Left ventricle myocardium superior (tissue), 1 donor: ENCODE data around the gene C1GALT1. TPM values are rescaled to one million over a fixed set of nuclear protein-coding genes. Genes with fewer than 3 reads are reported as not detected.
A peak's percentile ranks its signal among the peaks of the same experiment; 100 is the strongest.
"Not testable (repeated sequence)": the region's sequence is repeated elsewhere in the genome, so short reads cannot be mapped to it uniquely, and the experiment has no call there.

Source experiments
- ATAC-seq: fragments of 200-7000 bp; cut with Tn5 transposase; one replicate; pipeline ENCODE4 v1.9.1; 2020; ENCODE audit warnings: mild to moderate bottlenecking, moderate library complexity
- DNase-seq: peaks from one replicate; pipeline ENCODE4 v3.0.0-alpha.2; 2020
- intact Hi-C: fragments of 100-400 bp; cut with micrococcal nuclease; formaldehyde crosslinking; loops from one replicate; pipeline ENCODE4 v1.11.0; 2022
- long read RNA-seq: library from polyadenylated mRNA; unstranded; transcript quantifications from one replicate; pipeline ENCODE4 v2.0.0, GENCODE V29; 2021
- total RNA-seq: library from RNA; stranded (reverse); fragmentation: NEBNext Ultra II Directional; extraction: Animal tissue kit (Norgen Biotek cat#: 25700); gene quantifications from one replicate; pipeline ENCODE4 v1.2.1, GENCODE V29; 2021
- donor health status: DM: no; HTN: yes; CAD: no; lungs with severe emphysema.

C1GALT1 gene
- 19.4 TPM for total RNA-seq
- long read RNA-seq, full-length matches to known transcripts: 23 of 26 reads
- long read RNA-seq, partial matches to known transcripts: 0 of 26 reads
- long read RNA-seq, other reads (novel, unspliced or antisense): 3 of 26 reads

DNA sequence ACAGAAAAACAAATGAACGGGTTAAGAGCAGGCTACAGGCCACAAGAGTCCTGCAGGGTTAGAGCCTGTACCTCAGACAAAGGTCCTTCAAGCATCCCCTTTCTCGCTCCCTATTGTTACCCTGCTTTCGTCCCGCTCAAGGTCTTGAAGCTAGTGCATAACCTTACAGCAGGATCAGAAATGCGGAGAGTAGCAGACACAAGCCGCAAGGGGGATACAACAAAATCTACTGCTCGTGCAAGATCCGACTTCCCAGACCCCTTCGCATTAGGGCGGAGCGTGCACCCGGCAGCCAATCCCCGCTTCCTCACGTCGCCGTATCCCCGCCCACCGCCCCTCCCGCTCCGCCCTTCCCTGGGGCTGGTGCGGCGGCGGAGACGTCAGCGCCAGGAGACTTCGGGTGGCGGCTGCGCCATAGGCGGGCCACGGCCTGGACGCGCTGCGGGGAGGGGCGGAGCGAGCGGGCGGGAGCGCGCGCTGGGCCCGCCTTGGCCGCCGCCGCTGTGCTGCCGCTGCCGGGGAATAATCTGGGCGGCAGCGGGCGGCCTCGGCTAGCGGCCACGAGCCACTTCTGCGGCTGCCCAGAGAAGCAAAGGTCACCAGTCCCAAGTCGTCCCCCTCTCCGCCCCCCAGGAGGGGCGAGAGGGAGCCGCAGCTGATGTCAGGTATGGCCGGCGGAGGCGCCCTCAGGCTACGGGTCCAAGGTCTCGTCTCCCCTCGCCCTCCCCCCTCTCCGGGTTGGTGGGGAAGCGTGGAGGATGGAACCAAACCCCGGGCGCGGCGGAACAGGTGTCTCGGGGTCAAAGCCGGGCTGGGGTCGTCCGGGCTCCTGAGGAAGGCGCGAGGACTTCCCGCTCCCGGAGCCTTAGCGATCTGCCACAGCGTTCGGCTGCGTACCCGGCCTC lies at the start of gene C1GALT1:
TSS of gene C1GALT1 (plus strand) at position 389 of the 905 bp plus-strand sequence. CDS start 51,776 bp downstream, outside the sequence.
- intact Hi-C loops: no loop called here
- peak; percentile 99 for DNase-seq
- peak; percentile 98 for ATAC-seq

DNA sequence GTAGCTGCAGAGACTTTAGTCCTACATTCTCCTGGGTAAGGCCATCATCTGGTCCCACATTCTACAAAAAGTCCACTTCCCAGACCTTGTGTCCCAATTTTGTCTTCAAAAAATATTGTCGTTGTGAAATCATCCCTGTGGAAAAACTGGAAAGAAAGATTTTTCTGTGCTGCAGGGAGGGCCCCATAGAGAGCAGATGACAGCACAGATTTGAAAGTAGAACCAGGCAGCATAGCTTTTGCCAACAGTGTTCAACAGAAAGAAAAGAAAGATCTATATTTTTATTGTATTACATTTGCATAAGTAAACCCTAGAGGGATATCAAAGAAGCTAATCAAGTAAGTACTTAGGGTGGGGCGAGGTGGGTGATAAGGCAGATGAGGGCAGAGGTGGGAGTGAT lies 48.3 kb upstream of the C1GALT1 start:
- ATAC-seq (peak; percentile 47), DNase-seq (no peak)
- intact Hi-C loops: no loop called here

- DNase-seq (no peak), ATAC-seq (peak; percentile 60)
- intact Hi-C loops: no loop called here
These were observed 47.3 kb upstream of the C1GALT1 start for GRCh38 chr7:7135074-7135473.

DNA sequence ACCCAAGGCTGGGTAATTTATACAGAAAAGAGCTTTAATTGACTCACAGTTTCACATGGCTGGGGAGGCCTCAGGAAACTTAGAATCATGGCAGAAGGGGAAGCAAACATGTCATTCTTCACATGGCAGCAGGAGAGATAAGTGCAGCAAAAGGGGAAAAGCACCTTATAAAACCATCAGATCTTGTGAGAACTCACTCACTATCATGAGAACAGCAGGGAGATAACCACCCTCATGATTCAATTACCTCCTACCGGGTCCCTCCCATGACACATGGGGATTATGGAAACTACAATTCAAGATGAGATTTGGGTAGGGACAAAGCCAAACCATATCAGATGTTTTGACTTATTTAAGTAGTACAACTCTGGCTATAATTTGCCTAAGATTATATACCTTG lies 46.4 kb upstream of the C1GALT1 start:
- intact Hi-C loops, DNase-seq: not testable (repeated sequence)
- peak; percentile 11 for ATAC-seq

GRCh38 chr7:7136466-7137381 lies 45.6 kb upstream of the C1GALT1 start:
- peak; percentile 88 for ATAC-seq

DNA sequence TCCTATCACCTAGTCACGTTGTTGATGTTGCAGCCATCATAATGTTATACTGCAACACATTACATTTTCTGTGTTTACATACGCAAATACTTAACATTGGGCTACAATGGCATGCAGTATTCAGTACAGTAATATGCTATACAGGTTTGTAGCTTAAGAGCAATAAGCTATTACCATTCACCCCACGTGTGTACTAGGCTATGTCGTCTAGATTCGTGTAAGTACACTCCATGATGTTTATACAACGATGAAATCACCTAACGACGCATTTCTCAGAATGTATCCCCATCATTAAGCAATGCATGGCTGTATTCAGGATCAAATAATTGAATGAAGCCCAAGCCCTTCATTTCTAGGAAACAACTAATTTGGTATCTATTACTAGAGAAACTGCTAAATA lies 43.4 kb upstream of the C1GALT1 start:
- ATAC-seq (no peak), DNase-seq (no peak)
- intact Hi-C loops: no loop called here

More at GRCh38 chr7:7136466-7137381, 45.6 kb upstream of the C1GALT1 start:
- intact Hi-C loops: no loop called here
- DNase-seq: no peak

DNA sequence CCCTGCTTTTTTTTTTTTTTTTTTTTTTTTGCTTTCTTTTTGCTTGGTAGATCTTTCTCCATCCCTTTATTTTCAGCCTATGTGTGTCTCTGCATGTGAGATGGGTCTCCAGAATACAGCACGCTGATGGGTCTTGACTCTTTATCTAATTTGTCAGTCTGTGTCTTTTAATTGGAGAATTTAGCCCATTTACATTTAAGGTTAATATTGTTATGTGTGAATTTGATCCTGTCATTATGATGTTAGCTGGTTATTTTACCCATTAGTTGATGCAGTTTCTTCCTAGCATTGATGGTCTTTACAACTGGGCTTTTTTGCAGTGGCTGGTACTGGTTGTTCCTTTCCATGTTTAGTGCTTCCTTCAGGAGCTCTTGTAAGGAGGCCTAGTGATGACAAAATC lies 38.9 kb upstream of the C1GALT1 start:
- intact Hi-C loops, ATAC-seq, DNase-seq: not testable (repeated sequence)

DNA sequence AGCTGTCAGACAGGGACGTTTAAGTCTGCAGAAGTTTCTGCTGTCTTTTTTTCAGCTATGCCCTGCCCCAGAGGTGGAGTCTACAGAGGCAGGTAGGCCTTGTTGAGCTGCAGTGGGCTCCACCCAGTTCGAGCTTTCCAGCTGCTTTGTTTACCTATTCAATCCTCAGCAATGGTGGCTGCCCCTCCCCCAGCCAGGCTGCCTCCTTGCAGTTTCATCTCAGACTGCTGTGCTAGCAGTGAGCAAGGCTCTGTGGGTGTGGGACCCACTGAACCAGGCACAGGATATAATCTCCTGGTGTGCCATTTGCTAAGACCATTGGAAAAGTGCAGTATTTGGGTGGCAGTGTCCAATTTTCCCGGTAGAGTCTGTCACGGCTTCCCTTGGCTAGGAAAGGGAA lies 37.2 kb upstream of the C1GALT1 start:
- ATAC-seq, intact Hi-C loops, DNase-seq: not testable (repeated sequence)

DNA sequence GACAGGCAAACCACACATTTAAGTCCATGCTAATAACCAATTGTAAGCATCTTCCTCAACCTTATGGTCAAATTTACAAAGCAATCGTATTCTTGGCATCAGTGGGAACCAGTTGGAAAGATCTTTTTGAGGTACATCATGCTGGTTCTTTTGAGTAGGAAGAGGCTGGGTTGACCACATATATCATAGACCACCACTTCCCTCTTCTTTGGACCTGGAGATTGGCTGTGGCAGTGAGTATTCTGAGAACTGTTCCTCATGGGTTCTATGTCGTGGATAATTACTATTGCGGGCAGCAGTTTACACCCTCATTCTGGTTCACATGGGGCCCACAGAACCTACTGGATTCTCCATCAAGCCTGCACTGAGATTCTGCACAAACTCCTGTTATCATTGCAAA lies 35.5 kb upstream of the C1GALT1 start:
- DNase-seq (no peak), ATAC-seq (no peak)
- intact Hi-C loops: no loop called here

DNA sequence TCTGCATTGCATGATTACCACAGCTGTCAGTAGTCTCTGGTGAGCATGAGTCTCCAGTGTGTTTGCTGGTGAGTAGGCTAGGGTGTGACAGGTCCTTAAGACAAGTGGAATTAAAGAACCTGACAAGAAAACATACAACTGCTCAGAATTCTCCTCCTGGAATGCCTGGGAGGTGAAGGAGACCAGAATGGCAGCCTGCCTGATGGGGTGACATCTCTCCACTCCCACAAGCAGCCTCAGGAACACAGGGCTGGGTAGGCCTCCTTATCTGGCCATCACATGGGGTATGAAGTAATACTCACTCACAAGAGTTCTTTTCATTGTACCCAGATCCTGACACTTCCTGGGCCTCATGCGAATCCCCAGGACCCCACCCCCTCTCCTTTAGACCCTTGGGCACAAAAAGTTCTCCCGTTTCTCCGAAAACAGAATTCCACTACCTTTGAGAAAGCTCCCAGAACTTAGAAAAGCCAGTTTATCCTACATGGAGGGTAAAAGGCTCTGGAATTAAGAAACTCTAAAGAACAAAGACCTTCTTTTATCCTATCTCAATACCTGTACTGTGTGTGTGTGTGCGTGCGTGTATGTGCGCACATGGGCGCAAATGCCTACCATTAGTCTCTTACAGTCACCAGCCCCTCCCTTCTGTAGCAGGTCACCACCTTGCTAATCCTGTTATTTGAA lies 33.4 kb upstream of the C1GALT1 start:
- intact Hi-C loops: no loop called here
- peak; percentile 50 for ATAC-seq
- DNase-seq: no peak

GRCh38 chr7:7151285-7151684 lies 31.1 kb upstream of the C1GALT1 start:
- DNase-seq (no peak), ATAC-seq (no peak)
- intact Hi-C loops: no loop called here

GRCh38 chr7:7151865-7152264 lies 30.5 kb upstream of the C1GALT1 start:
- intact Hi-C loops: no loop called here
- ATAC-seq: no peak

GRCh38 chr7:7152315-7152714 lies 30.0 kb upstream of the C1GALT1 start:
- no peak for ATAC-seq
- DNase-seq: no peak
- intact Hi-C loops: no loop called here

More at GRCh38 chr7:7151865-7152264, 30.5 kb upstream of the C1GALT1 start:
- no peak for DNase-seq

DNA sequence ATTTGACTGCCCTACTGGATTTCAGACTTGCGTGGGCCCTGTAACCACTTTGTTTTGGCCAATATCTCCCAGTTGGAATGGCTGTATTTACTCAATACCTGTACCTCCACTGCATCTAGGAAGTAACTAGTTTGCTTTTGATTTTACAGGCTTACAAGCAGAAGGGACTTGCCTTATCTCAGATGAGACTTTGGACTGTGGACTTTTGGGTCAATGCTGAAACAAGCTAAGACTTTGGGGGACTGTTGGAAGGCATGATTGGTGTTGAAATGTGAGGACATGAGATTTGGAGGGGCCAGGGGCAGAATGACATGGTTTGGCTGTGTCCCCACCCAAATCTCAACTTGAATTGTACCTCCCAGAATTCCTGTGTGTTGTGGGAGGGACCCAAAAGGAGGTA lies 28.0 kb upstream of the C1GALT1 start:
- ATAC-seq, intact Hi-C loops, DNase-seq: not testable (repeated sequence)

DNA sequence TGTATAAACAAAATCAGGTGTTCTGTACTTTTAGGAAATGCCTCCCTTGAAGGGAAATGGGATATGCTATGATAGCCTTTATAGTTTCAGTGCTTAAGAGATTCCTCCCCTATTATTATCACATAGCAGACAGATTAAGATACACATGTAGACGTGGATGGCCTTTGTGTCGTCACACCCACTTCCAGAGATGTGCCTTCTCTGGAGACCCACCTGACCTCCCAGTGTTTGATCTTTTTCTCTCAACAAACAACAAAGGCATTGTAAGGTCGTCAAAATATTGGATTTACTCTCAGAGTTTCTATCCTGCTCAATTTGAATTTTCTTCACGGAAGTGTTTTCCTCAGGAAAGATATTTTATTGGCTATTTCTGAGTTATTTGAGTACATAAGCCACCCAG lies 25.7 kb upstream of the C1GALT1 start:
- intact Hi-C loops: no loop called here
- ATAC-seq (no peak), DNase-seq (no peak)

DNA sequence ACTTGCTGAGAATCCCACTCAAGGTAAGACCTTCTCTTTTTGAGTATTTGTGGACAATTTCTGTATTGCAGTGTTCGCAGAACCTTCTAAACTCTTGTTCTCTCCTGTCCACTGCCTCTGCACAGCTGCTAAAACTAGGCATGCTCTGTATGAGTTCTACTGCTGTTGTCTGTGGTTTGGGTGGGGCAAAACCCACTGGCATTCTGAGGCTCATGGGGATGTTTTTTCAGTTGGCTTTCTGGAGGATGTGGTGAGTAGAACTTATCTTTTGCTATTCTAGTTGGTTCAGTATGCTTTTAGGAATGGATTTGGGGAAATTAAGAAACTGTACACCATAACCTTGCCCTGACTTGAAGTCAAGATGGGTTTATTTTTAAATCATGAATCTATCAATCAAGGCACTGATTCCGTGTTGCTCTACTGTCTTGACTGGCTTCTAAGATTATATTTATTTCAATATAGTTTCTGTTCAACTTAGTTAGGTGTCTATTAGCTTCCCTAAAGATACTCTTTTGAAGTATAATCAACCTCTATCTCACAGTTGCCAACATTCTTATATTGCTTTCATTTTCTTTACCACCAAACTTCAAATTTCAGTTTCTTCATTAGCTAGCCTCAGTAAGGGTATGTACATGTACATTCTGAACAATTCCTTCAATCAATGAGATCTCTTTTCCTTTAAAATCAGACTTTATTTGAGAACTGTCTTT lies 25.0 kb upstream of the C1GALT1 start:
- intact Hi-C loops: no loop called here
- DNase-seq: no peak
- peak; percentile 48 for ATAC-seq

DNA sequence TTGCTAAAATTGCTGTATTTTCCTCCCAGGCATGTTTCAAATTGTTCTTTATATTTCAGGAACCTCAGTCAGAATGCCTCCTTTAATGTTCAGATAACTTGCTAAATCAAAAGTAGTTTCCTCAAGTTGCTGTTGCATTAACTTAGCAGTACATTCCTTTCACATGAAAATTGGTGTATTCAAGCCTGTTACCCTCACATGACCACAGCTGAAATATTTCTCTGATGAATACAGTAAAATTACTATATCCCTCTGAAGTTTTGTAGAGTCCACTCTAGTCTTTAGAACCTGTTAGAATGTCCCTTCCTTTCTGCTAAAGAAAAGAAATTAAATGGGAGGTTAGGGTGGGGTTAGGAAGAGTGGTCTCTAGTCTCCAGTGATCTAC lies 24.5 kb upstream of the C1GALT1 start:
- intact Hi-C loops: no loop called here
- ATAC-seq (no peak), DNase-seq (no peak)

DNA sequence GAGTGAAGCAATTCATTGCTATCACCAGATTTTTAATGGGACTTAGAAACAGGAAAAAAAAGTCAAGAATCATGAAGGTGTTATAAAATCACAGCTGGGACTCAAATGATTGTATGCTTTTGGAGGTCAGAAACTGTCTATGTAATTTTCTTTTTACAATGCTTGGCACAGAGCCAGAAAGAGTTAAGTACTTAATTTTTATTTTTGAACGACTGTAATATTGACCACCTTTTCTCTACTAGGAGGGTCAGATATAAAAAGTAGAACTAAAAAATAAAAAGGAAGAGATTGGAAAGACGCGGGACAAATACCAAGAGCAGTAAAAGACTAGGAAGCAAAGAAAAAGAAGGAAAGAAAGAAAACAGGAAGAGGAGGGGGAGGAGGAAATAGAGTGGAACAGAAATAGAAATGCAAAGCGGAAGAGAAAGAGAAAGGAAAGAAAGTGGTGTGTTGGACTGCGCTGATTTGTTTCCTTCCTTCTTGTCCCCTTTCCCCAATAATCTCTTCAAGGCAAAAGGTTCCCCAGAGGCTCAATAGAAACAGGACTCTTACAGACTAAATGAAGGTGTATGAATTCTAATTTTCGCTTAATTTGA lies 23.2 kb upstream of the C1GALT1 start:
- intact Hi-C loops: no loop called here
- DNase-seq (no peak), ATAC-seq (no peak)
